K562 (cell line): ENCODE results near the gene FAM187B. TPM values are rescaled to one million over a fixed set of nuclear protein-coding genes. Genes with fewer than 3 reads are reported as not detected.

Experiments
- ADNP ChIP-seq: fragments of 200-800 bp; sonication (Bioruptor generic); IDR thresholded peaks from 2 replicates; pipeline ENCODE4 v1.6.1; 2016; ENCODE audit warnings: missing genetic modification characterization, missing compliant biosample characterization
- CHD1 ChIP-seq: fragments of 200-600 bp; sonication (generic); IDR thresholded peaks from one replicate; pipeline ENCODE4 v1.6.1; 2012; ENCODE audit warnings: mild to moderate bottlenecking, moderate library complexity, low read length, inconsistent platforms
- CTBP1 ChIP-seq: fragments of 450-650 bp; IDR thresholded peaks from 2 replicates; pipeline ENCODE4 v1.6.1; 2016; ENCODE audit warnings: borderline replicate concordance
- DACH1 ChIP-seq: fragments of 450-650 bp; IDR thresholded peaks from 2 replicates; pipeline ENCODE4 v1.6.1; 2018; ENCODE audit not compliant: partially characterized antibody
- ETS2 ChIP-seq: IDR thresholded peaks from 2 replicates; pipeline ENCODE4 v1.6.1; 2016; ENCODE audit warnings: borderline replicate concordance, missing genetic modification characterization, mild to moderate bottlenecking, moderate library complexity, missing compliant biosample characterization; ENCODE audit not compliant: poor library complexity, severe bottlenecking
- IFI16 ChIP-seq: fragments of 250-450 bp; sonication (Bioruptor Pico); IDR thresholded peaks from 2 replicates; pipeline ENCODE4 v2.1.2; 2022; ENCODE audit warnings: mild to moderate bottlenecking, inconsistent platforms
- KDM2B ChIP-seq: fragments of 250-450 bp; sonication (Bioruptor Pico); IDR thresholded peaks from 2 replicates; pipeline ENCODE4 v1.8.0; 2021; ENCODE audit warnings: mild to moderate bottlenecking, moderate library complexity
- MXI1 ChIP-seq: IDR thresholded peaks from 2 replicates; pipeline ENCODE4 v1.6.1; 2011; ENCODE audit warnings: low read depth, mild to moderate bottlenecking, improper control_type of control experiment, low read length
- NBN ChIP-seq: fragments of 450-650 bp; IDR thresholded peaks from 2 replicates; pipeline ENCODE4 v1.6.1; 2016; ENCODE audit warnings: low read depth, mild to moderate bottlenecking
- NCOA6 ChIP-seq: fragments of 450-650 bp; IDR thresholded peaks from 2 replicates; pipeline ENCODE4 v1.6.1; 2017; ENCODE audit warnings: mild to moderate bottlenecking
- NFIC ChIP-seq: fragments of 450-650 bp; IDR thresholded peaks from 2 replicates; pipeline ENCODE4 v1.6.1; 2017; ENCODE audit warnings: mild to moderate bottlenecking, inconsistent platforms
- NR3C1 ChIP-seq: sonication (generic); formaldehyde crosslinking; IDR thresholded peaks from 2 replicates; pipeline ENCODE4 v1.8.1; 2022; ENCODE audit warnings: missing genetic modification reagents
- PRDM10 ChIP-seq: fragments of 450-650 bp; IDR thresholded peaks from 2 replicates; pipeline ENCODE4 v1.6.1; 2018; ENCODE audit not compliant: partially characterized antibody
- RB1 ChIP-seq: fragments of 450-650 bp; IDR thresholded peaks from 2 replicates; pipeline ENCODE4 v1.6.1; 2017; ENCODE audit warnings: low read depth, mild to moderate bottlenecking
- RNF219 ChIP-seq: fragments of 250-450 bp; sonication (Bioruptor Pico); IDR thresholded peaks from 2 replicates; pipeline ENCODE4 v1.5.0; 2022; ENCODE audit warnings: mild to moderate bottlenecking
- SIX5 ChIP-seq, 2 experiments: IDR thresholded peaks; 2 replicates each; pipeline ENCODE4 v1.6.1; 2011; ENCODE audit warnings: low read length in 2 of 2, borderline replicate concordance in 1 of 2, low read depth in 1 of 2, mild to moderate bottlenecking in 1 of 2, moderate library complexity in 1 of 2; ENCODE audit not compliant: insufficient read depth in 1 of 2
- USF1 ChIP-seq: sonication (generic); formaldehyde crosslinking; IDR thresholded peaks from 2 replicates; pipeline ENCODE4 v1.9.0; 2022; ENCODE audit warnings: mild to moderate bottlenecking, missing genetic modification reagents
- ZNF277 ChIP-seq: fragments of 250-450 bp; sonication (Bioruptor Pico); IDR thresholded peaks from 2 replicates; pipeline ENCODE4 v1.8.0; 2022; ENCODE audit warnings: inconsistent platforms, mild to moderate bottlenecking, moderate library complexity, borderline replicate concordance
- ZNF347 ChIP-seq: fragments of 450-650 bp; formaldehyde crosslinking; IDR thresholded peaks from 2 replicates; pipeline ENCODE4 v1.4.0; 2020; ENCODE audit warnings: low read depth, mild to moderate bottlenecking, moderate library complexity
- polyA plus RNA-seq, 8 experiments: library from polyadenylated mRNA; depleted of rRNA in 4 of 8; stranded (reverse) in 5 of 8; unstranded in 3 of 8; fragments of >200 nt; fragmentation: Nextera tagmentation in 2 of 8; fragmentation: Illumina TruSeq in 1 of 8; extraction: Ambion mirVana in 2 of 8; extraction: Trizol in 1 of 8; gene quantifications; 2 replicates each; pipeline versions ENCODE4 v1.2.1 to v1.2.3, GENCODE V29; 2011 to 2014; ENCODE audit warnings: inconsistent platforms in 1 of 8, missing spikeins in 1 of 8
- total RNA-seq, 7 experiments: library from RNA; depleted of rRNA in 6 of 7; stranded (reverse); fragments of >200 nt in 6 of 7; fragmentation: Illumina TruSeq in 2 of 7; extraction: Trizol in 2 of 7; gene quantifications; 2 replicates each; pipeline versions ENCODE4 v1.2.1 to v1.2.3, GENCODE V29; 2011 to 2021; ENCODE audit warnings: low replicate concordance in 1 of 7

FAM187B gene
- total and polyA plus RNA-seq, 9 of the 15 experiments (the other 6 are each of a cell fraction or from before 2014, with no cell fraction given), result 0.04 to 0.09 TPM; not detected in 7

- TF ChIP-seq ETS2 (peak; percentile 89), NCOA6 (no peak), NR3C1 (CRISPR knock-in tag) (no peak), CTBP1 (peak; percentile 52; the same call in 1 of the 2 replicates), ADNP (tag) (0 out of 2 replicates have a peak, but pooled peaks have one; percentile 9), RB1 (no peak), PRDM10 (peak; percentile 49), IFI16 (CRISPR knock-in tag) (peak; percentile 91), NFIC (no peak), KDM2B (CRISPR knock-in tag) (peak; percentile 88; the same call in 1 of the 2 replicates), RNF219 (CRISPR knock-in tag) (peak; percentile 94), NBN (peak; percentile 79; the same call in 1 of the 2 replicates), MXI1 (no peak), ZNF347 (CRISPR knock-in tag) (0 out of 2 replicates have a peak, but pooled peaks have one; percentile 74), CHD1 (peak; percentile 20), DACH1 (no peak), SIX5 (IDR thresholded peaks at IDR 0.05; ENCODE audit: borderline replicate concordance in 1 of 2, insufficient read depth in 1 of 2, low read depth in 1 of 2, low read length in 2 of 2) (no peak), USF1 (CRISPR knock-in tag) (peak; percentile 36; the same call in 1 of the 2 replicates), ZNF277 (no peak)
Observed at GRCh38 chr19:35204799-35205732, 23.5 kb downstream of the FAM187B start (continued).
